Parathyroid adenoma (tissue), 2 donors: ENCODE data around the gene ASPSCR1.
"Not testable (repeated sequence)": the region's sequence is repeated elsewhere in the genome, so short reads cannot be mapped to it uniquely, and the experiment has no call there.

Source experiments
- H2AFZ ChIP-seq: fragments of 300-600 bp; sonication (generic); one replicate; pipeline ENCODE4 v1.7.0; 2017; ENCODE audit warnings: antibody characterized with exemption, mild to moderate bottlenecking
- H3K27ac ChIP-seq: fragments of 300-600 bp; sonication (generic); one replicate; pipeline ENCODE4 v1.7.0; 2017
- H3K27me3 ChIP-seq: fragments of 300-600 bp; sonication (generic); one replicate; pipeline ENCODE4 v1.7.0; 2017; ENCODE audit warnings: low read length; ENCODE audit not compliant: control insufficient read depth, insufficient read depth
- H3K36me3 ChIP-seq: fragments of 300-600 bp; sonication (generic); one replicate; pipeline ENCODE4 v1.7.0; 2017; ENCODE audit warnings: low read length; ENCODE audit not compliant: control insufficient read depth, insufficient read depth
- H3K4me1 ChIP-seq: fragments of 300-600 bp; sonication (generic); one replicate; pipeline ENCODE4 v1.7.0; 2017; ENCODE audit warnings: control low read depth
- H3K4me2 ChIP-seq: fragments of 300-600 bp; sonication (generic); one replicate; pipeline ENCODE4 v1.7.0; 2017; ENCODE audit warnings: low read length
- H3K4me3 ChIP-seq: fragments of 300-600 bp; sonication (generic); one replicate; pipeline ENCODE4 v1.7.0; 2017; ENCODE audit warnings: low read depth, low read length
- H3K79me2 ChIP-seq: fragments of 300-600 bp; sonication (generic); one replicate; pipeline ENCODE4 v1.7.0; 2017; ENCODE audit warnings: control low read depth
- H3K9ac ChIP-seq: fragments of 300-600 bp; sonication (generic); one replicate; pipeline ENCODE4 v1.7.0; 2017; ENCODE audit warnings: mild to moderate bottlenecking
- H3K9me3 ChIP-seq: fragments of 300-600 bp; sonication (generic); one replicate; pipeline ENCODE4 v1.7.0; 2017; ENCODE audit warnings: low read length; ENCODE audit not compliant: control insufficient read depth
- TF ChIP-seq, protein P1 (sequence below): fragments of 300-600 bp; sonication (generic); IDR thresholded peaks from one replicate; pipeline ENCODE4 v1.7.0; 2017; ENCODE audit warnings: antibody characterized with exemption, mild to moderate bottlenecking
- donor health status: primary hyperparathyroidism.

ASPSCR1 gene

DNA sequence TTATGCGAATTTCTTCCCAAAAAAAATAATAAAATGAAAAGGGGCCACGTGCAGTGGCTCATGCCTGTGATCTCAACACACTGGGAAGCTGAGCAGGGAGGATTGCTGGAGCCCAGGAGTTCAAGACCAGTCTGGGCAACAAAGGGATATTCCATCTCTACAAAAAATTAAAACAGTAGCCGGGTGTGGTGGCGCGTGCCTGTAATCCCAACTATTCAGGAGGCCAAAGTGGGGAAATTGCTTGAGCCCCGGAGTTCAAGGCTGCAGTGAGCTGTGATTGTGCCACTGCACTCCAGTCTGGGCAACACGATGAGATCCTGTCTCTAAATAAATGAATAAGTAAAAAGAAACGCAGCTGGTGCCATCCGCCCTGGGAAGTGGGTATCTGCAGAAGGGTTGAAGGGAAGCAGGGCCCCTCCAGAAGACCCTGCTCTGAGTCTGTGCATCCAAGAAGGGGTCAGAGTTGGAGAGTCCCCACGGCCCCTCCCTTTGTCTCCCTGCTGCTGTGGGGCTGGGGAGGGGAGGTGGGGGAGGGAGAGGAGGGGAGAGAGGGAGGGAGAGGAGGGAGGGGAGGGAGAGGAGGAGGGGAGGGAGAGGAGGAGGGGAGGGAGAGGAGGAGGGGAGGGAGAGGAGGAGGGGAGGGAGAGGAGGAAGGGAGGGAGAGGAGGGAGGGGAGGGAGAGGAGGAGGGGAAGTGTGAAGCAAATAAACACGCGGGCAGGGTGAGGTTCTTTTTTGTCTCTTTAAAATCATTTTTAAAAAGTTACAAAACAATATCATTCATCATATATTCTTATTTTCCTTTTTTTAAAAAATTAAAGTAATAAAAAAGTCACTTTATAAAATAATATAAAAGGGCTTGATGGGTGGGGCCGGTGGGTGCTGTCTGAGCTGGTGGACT lies 25.4 kb upstream of the ASPSCR1 start:
- Histone ChIP-seq H3K27ac (no peak overlapping the region), H3K4me3 (no peak overlapping the region), H2AFZ (no peak overlapping the region), H3K36me3 (no peaks in the 10 kb centered on the region), H3K4me2 (no peak overlapping the region), H3K79me2 (no peaks in the 10 kb centered on the region), H3K4me1 (no peaks in the 10 kb centered on the region), H3K27me3 (no peaks in the 10 kb centered on the region), H3K9ac (no peak overlapping the region), H3K9me3 (no peaks in the 10 kb centered on the region)
- TF ChIP-seq, protein P1, sequence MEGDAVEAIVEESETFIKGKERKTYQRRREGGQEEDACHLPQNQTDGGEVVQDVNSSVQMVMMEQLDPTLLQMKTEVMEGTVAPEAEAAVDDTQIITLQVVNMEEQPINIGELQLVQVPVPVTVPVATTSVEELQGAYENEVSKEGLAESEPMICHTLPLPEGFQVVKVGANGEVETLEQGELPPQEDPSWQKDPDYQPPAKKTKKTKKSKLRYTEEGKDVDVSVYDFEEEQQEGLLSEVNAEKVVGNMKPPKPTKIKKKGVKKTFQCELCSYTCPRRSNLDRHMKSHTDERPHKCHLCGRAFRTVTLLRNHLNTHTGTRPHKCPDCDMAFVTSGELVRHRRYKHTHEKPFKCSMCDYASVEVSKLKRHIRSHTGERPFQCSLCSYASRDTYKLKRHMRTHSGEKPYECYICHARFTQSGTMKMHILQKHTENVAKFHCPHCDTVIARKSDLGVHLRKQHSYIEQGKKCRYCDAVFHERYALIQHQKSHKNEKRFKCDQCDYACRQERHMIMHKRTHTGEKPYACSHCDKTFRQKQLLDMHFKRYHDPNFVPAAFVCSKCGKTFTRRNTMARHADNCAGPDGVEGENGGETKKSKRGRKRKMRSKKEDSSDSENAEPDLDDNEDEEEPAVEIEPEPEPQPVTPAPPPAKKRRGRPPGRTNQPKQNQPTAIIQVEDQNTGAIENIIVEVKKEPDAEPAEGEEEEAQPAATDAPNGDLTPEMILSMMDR = no peak

DNA sequence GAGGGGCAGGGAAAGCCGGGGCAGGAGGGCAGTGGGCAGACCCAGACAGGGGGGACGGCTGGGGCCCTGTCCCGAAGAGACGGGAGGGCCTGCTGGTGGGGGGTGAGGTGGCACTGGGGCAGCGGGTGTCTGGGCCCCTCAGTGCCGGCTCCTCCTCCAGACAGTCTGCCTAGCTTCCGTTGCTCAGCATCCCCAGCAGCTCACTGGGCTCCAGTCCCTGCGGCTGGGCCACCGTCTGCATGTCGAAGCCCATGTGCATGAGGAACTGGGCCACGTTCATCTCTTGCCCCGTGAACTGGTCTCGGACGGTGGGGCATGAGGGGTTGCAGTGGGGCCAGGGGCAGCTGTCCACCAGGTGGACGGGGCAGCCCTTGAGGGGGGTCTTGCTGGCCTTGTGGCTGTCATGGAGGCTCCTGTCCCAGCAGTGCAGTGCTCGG lies 24.6 kb upstream of the ASPSCR1 start:
- Histone ChIP-seq H3K4me2 (no peak overlapping the region), H3K9me3 (no peaks in the 10 kb centered on the region), H3K4me1 (no peaks in the 10 kb centered on the region), H3K27ac (no peak overlapping the region), H3K27me3 (no peaks in the 10 kb centered on the region), H3K4me3 (no peak overlapping the region), H2AFZ (no peak overlapping the region), H3K9ac (no peak overlapping the region), H3K79me2 (no peaks in the 10 kb centered on the region), H3K36me3 (no peaks in the 10 kb centered on the region)
- TF ChIP-seq, protein P1 = no peak

- H3K9me3 ChIP-seq, H3K27me3 ChIP-seq, H3K4me1 ChIP-seq, H2AFZ ChIP-seq, H3K79me2 ChIP-seq, H3K4me3 ChIP-seq, H3K27ac ChIP-seq, H3K36me3 ChIP-seq, H3K9ac ChIP-seq, H3K4me2 ChIP-seq: not testable (repeated sequence)
Observed at GRCh38 chr17:81953443-81953842, 24.0 kb upstream of the ASPSCR1 start.

- Histone ChIP-seq H3K36me3 (no peaks in the 10 kb centered on the region), H3K4me2 (no peak overlapping the region), H3K4me3 (no peak overlapping the region), H3K9me3 (no peaks in the 10 kb centered on the region), H3K27ac (no peak overlapping the region), H2AFZ (no peak overlapping the region), H3K9ac (no peak overlapping the region), H3K79me2 (no peaks in the 10 kb centered on the region), H3K27me3 (no peaks in the 10 kb centered on the region), H3K4me1 (no peaks in the 10 kb centered on the region)
- TF ChIP-seq, protein P1 = no peak
Observed at GRCh38 chr17:81954131-81955057, 23.0 kb upstream of the ASPSCR1 start.

- no peak overlapping the region for H3K4me3 ChIP-seq
- no peaks in the 10 kb centered on the region for H3K27me3 ChIP-seq
- no peak overlapping the region for H2AFZ ChIP-seq
- no peaks in the 10 kb centered on the region for H3K9me3 ChIP-seq
- H3K9ac ChIP-seq = no peak overlapping the region
- no peaks in the 10 kb centered on the region for H3K79me2 ChIP-seq
- no peaks in the 10 kb centered on the region for H3K36me3 ChIP-seq
- TF ChIP-seq, protein P1 = no peak
- no peak overlapping the region for H3K27ac ChIP-seq
- H3K4me2 ChIP-seq = no peak overlapping the region
- H3K4me1 ChIP-seq = no peaks in the 10 kb centered on the region
Observed at GRCh38 chr17:81955058-81955681, 22.3 kb upstream of the ASPSCR1 start.
